Measurements from ENCODE around the gene KITLG. TPM values are rescaled to one million over a fixed set of nuclear protein-coding genes. Genes with fewer than 3 reads are reported as not detected.
A peak's percentile ranks its signal among the peaks of the same experiment; 100 is the strongest.

KITLG gene
- total RNA-seq, 1 experiment from 2014 or later, result 14.9 TPM

- intact Hi-C loops (cut with micrococcal nuclease), result loop anchor here (10.0 kb wide), 1 partner anchor 353 kb away; no protein-coding TSS in a partner anchor
- H3F3A ChIP-seq (ENCODE audit: low read length, unreplicated experiment), result no peaks in the 10 kb centered on the region
- peaks cover 31% of the 10 kb centered on the region for H3K4me1 ChIP-seq (ENCODE audit: insufficient read depth, low read length)
Observed at GRCh38 chr12:88571543-88571942, 8.7 kb downstream of the KITLG start.

GRCh38 chr12:88570103-88570502, 10.2 kb downstream of the KITLG start:
- Histone ChIP-seq H3K9ac (ENCODE audit: low read length) (no peak overlapping the region), H3K4me3 (ENCODE audit: low read length) (no peak overlapping the region), H3K9me2 (replicated peaks; ENCODE audit: low read length) (no peaks in the 10 kb centered on the region), H3K79me2 (ENCODE audit: low read length) (peaks cover 69% of the 10 kb centered on the region), H3K9me3 (ENCODE audit: low read length) (no peaks in the 10 kb centered on the region), H3K4me1 (ENCODE audit: insufficient read depth, low read length) (peaks cover 30% of the 10 kb centered on the region), H3F3A (ENCODE audit: low read length, unreplicated experiment) (no peaks in the 10 kb centered on the region), H3K27me3 (ENCODE audit: low read length) (no peaks in the 10 kb centered on the region), H3K4me2 (ENCODE audit: low read length) (no peak overlapping the region), H3K27ac (ENCODE audit: low read length) (no peak overlapping the region), H3K36me3 (ENCODE audit: low read depth, low read length) (no peaks in the 10 kb centered on the region), H4K20me1 (ENCODE audit: low read length) (no peaks in the 10 kb centered on the region), H2AFZ (ENCODE audit: low read length) (no peak overlapping the region)
- POLR2A ChIA-PET (ENCODE audit: unreplicated experiment), result no interaction called here
- no peak for TF ChIP-seq EZH2phosphoT487 (IDR thresholded peaks at IDR 0.05; ENCODE audit: borderline replicate concordance, low read length)
- no peak for ATAC-seq
- CTCF ChIA-PET, result no interaction called here
- intact Hi-C loops (cut with micrococcal nuclease), result loop anchor here (10.0 kb wide), 1 partner anchor 355 kb away; no protein-coding TSS in a partner anchor
- no peak for DNase-seq
- BruUV-seq (replicated peaks), result no TSS peak

More at GRCh38 chr12:88571543-88571942, 8.7 kb downstream of the KITLG start:
- no peak overlapping the region for H3K27ac ChIP-seq (ENCODE audit: low read length)
- no TSS peak for BruUV-seq (replicated peaks)
- no peak overlapping the region for H3K9ac ChIP-seq (ENCODE audit: low read length)
- ATAC-seq, result no peak
- H3K36me3 ChIP-seq (ENCODE audit: low read depth, low read length), result no peaks in the 10 kb centered on the region
- TF ChIP-seq CTCF (conservative IDR thresholded peaks at IDR 0.05; ENCODE audit: low read depth, low read length) (no peak), EZH2 (IDR thresholded peaks at IDR 0.05; ENCODE audit: low read length, unreplicated experiment) (no peak), EZH2phosphoT487 (IDR thresholded peaks at IDR 0.05; ENCODE audit: borderline replicate concordance, low read length) (no peak)
- H3K9me3 ChIP-seq (ENCODE audit: low read length), result no peaks in the 10 kb centered on the region
- H3K79me2 ChIP-seq (ENCODE audit: low read length), result peaks cover 75% of the 10 kb centered on the region
- no peaks in the 10 kb centered on the region for H3K9me2 ChIP-seq (replicated peaks; ENCODE audit: low read length)
- CTCF ChIA-PET, result no interaction called here
- H3K4me2 ChIP-seq (ENCODE audit: low read length), result no peak overlapping the region
- H2AFZ ChIP-seq (ENCODE audit: low read length), result no peak overlapping the region
- H3K27me3 ChIP-seq (ENCODE audit: low read length), result no peaks in the 10 kb centered on the region
- no peak for DNase-seq
- POLR2A ChIA-PET (ENCODE audit: unreplicated experiment), result no interaction called here
- no peak overlapping the region for H3K4me3 ChIP-seq (ENCODE audit: low read length)
- H4K20me1 ChIP-seq (ENCODE audit: low read length), result no peaks in the 10 kb centered on the region

- H3K4me2 ChIP-seq (ENCODE audit: low read length), result peak overlapping the region; percentile 26
- no peak overlapping the region for H2AFZ ChIP-seq (ENCODE audit: low read length)
- TF ChIP-seq CTCF (conservative IDR thresholded peaks at IDR 0.05; ENCODE audit: low read depth, low read length) (no peak), EZH2 (IDR thresholded peaks at IDR 0.05; ENCODE audit: low read length, unreplicated experiment) (no peak), EZH2phosphoT487 (IDR thresholded peaks at IDR 0.05; ENCODE audit: borderline replicate concordance, low read length) (no peak)
- H3K9me3 ChIP-seq (ENCODE audit: low read length), result no peaks in the 10 kb centered on the region
- H3K9ac ChIP-seq (ENCODE audit: low read length), result no peak overlapping the region
- BruUV-seq (replicated peaks), result no TSS peak
- no peaks in the 10 kb centered on the region for H3F3A ChIP-seq (ENCODE audit: low read length, unreplicated experiment)
- POLR2A ChIA-PET (ENCODE audit: unreplicated experiment), result interaction anchor here (0.7 kb wide), 1 partner anchor 161 kb away, joined by 4 read pairs; no protein-coding TSS in a partner anchor
- H3K27ac ChIP-seq (ENCODE audit: low read length), result peak overlapping the region; percentile 42; the same call in 1 of the 2 replicates
- H3K79me2 ChIP-seq (ENCODE audit: low read length), result peaks cover 44% of the 10 kb centered on the region
- intact Hi-C loops (cut with micrococcal nuclease), result no loop called here
- DNase-seq (peak; percentile 81), ATAC-seq (peak; percentile 70)
- H4K20me1 ChIP-seq (ENCODE audit: low read length), result no peaks in the 10 kb centered on the region
- no peaks in the 10 kb centered on the region for H3K36me3 ChIP-seq (ENCODE audit: low read depth, low read length)
- H3K4me1 ChIP-seq (ENCODE audit: insufficient read depth, low read length), result peaks cover 44% of the 10 kb centered on the region
- no peaks in the 10 kb centered on the region for H3K27me3 ChIP-seq (ENCODE audit: low read length)
- H3K9me2 ChIP-seq (replicated peaks; ENCODE audit: low read length), result no peaks in the 10 kb centered on the region
- CTCF ChIA-PET, result no interaction called here
- no peak overlapping the region for H3K4me3 ChIP-seq (ENCODE audit: low read length)
Observed at GRCh38 chr12:88566430-88566829, 13.8 kb downstream of the KITLG start.

Data from PC-3 (cell line).